Kidney glomerular epithelial cell (primary cell): ENCODE results near the gene ZSCAN32.

Experiments used
- DNase-seq: peaks from one replicate; lab custom pipeline; 2025; lab: John Stamatoyannopoulos, UW

The ZSCAN32 gene

GRCh38 chr16:3356118-3356517 is 44.7 kb downstream of the ZSCAN32 start:
- DNase-seq = no peak

GRCh38 chr16:3355589-3355988 is 45.2 kb downstream of the ZSCAN32 start, which contains the start of gene OR2C1:
OR2C1 (plus strand) TSS chr16:3355889; CDS start chr16:3355941, 52 bp downstream.
- DNase-seq = no peak

DNA sequence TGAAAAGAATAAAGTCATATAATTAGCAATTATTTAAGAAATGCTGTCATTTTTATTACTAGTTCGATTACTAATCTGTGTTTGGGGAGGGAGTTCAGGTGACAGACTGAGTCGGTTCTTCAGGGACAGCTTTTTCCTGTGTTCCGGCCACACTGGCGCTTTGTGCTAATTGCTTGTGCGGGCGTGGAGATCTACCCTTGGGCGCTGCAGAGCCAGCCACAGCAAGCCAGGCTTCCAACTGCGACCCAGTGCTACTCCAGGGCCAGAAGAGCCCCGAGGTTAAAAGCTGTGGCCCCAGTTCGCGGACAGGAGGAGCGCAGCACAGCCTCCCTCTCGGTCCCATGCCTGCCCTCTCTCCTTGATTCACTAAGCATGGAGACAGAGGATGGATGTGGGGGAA is 51.6 kb downstream of the ZSCAN32 start:
- DNase-seq = no peak

DNA sequence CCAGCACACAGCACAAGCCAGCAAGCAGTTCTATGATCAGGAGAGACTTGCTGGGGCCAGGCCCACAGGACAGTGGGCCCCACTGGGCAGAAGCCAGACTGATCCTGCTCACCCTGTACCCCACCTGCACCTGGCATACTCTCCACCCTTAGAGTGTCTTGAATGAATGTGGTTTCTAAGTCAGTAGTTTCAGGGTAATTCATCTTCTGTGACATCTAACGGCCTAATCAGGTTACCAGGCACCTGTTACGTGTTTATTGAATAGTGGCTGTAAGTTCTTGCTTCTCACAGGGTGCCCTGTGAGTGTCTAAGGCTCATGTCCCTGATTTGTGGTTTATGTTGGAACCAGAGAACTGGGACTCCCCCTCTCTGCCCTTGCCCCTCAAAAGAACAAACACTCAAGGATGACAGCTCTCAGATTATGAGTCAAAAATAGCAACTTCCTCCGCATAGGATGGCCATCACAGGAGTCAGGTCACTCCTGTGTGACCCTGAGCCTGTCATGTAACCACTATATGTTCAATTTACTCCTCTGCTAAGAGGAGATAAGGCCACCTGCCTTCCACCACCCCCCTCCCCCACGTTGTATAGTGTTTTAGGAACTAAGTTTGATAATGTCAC is 52.1 kb downstream of the ZSCAN32 start:
- no peak for DNase-seq

- DNase-seq = no peak
Measured at GRCh38 chr16:3347586-3347985, 53.2 kb downstream of the ZSCAN32 start.

DNA sequence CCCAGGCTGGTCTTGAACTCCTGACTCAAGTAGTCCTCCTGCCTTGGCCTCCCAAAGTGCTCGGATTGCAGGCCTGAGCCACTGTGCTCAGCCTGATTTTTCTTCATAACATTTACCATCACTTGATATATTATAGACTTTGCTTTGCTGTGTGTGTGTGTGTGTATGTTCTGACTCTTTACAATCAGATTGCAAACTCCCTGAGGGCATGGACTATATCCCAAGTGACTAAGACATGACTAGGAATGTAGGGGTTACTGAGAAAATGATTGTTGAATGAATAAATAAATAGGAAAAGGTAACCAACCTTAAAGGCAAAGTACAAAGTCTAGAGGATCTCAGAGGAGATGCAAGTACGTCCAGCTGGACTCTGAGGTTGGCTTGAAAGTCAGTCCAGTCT is 54.8 kb downstream of the ZSCAN32 start:
- DNase-seq = no peak
